ENCODE data around the gene C1QL4. TPM values are rescaled to one million over a fixed set of nuclear protein-coding genes. Genes with fewer than 3 reads are reported as not detected.

C1QL4 gene
- total RNA-seq, 2 donors from 2014 or later, result not detected

GRCh38 chr12:49344486-49345050, 7.6 kb upstream of the C1QL4 start:
- Histone ChIP-seq H3K9me3 (no peaks in the 10 kb centered on the region), H3K4me1 (peaks cover 42% of the 10 kb centered on the region), H3K4me3 (no peak overlapping the region), H3K27me3 (peaks cover 58% of the 10 kb centered on the region), H3K36me3 (no peaks in the 10 kb centered on the region), H3K27ac (no peak overlapping the region), H3K9ac (ENCODE audit: low read depth in 2 of 2, low read length in 2 of 2) (no peak overlapping the region)
- no peak for TF ChIP-seq CTCF (IDR thresholded peaks at IDR 0.05)
- intact Hi-C loops (cut with DNase I), result no loop called here
- no peak for DNase-seq

GRCh38 chr12:49342914-49343731, 6.1 kb upstream of the C1QL4 start:
- Histone ChIP-seq H3K4me1 (peaks cover 42% of the 10 kb centered on the region), H3K4me3 (peak overlapping the region; percentile 48), H3K27ac (no peak overlapping the region), H3K27me3 (peaks cover 58% of the 10 kb centered on the region), H3K36me3 (no peaks in the 10 kb centered on the region), H3K9ac (ENCODE audit: low read depth in 2 of 2, low read length in 2 of 2) (peak overlapping the region; percentile 13 to 45), H3K9me3 (no peaks in the 10 kb centered on the region)
- DNase-seq, result no peak
- TF ChIP-seq CTCF (IDR thresholded peaks at IDR 0.05), result no peak
- intact Hi-C loops (cut with DNase I), result no loop called here

- intact Hi-C loops (cut with DNase I), result no loop called here
- H3K4me1 ChIP-seq, result peaks cover 36% of the 10 kb centered on the region
- TF ChIP-seq CTCF (IDR thresholded peaks at IDR 0.05), result peak; percentile 85
- peaks cover 54% of the 10 kb centered on the region for H3K27me3 ChIP-seq
- peak; percentile 90 for DNase-seq
- H3K9me3 ChIP-seq, result no peaks in the 10 kb centered on the region
- peak overlapping the region; percentile 48 for H3K4me3 ChIP-seq
- H3K27ac ChIP-seq, result no peak overlapping the region
- no peaks in the 10 kb centered on the region for H3K36me3 ChIP-seq
- H3K9ac ChIP-seq (ENCODE audit: low read depth in 2 of 2, low read length in 2 of 2), result peak overlapping the region; percentile 9 to 45
These were observed 5.3 kb upstream of the C1QL4 start for GRCh38 chr12:49342066-49342913.

- Histone ChIP-seq H3K27me3 (peaks cover 54% of the 10 kb centered on the region), H3K4me1 (peaks cover 33% of the 10 kb centered on the region), H3K9me3 (no peaks in the 10 kb centered on the region), H3K36me3 (no peaks in the 10 kb centered on the region), H3K9ac (ENCODE audit: low read depth in 2 of 2, low read length in 2 of 2) (no peak overlapping the region), H3K27ac (no peak overlapping the region), H3K4me3 (no peak overlapping the region)
- intact Hi-C loops (cut with DNase I), result no loop called here
- DNase-seq, result no peak
- TF ChIP-seq CTCF (IDR thresholded peaks at IDR 0.05), result no peak
These were observed 4.7 kb upstream of the C1QL4 start for GRCh38 chr12:49341777-49342065.

- no peak overlapping the region for H3K27ac ChIP-seq
- peaks cover 54% of the 10 kb centered on the region for H3K27me3 ChIP-seq
- H3K9me3 ChIP-seq, result no peaks in the 10 kb centered on the region
- peaks cover 31% of the 10 kb centered on the region for H3K4me1 ChIP-seq
- H3K36me3 ChIP-seq, result no peaks in the 10 kb centered on the region
- DNase-seq, result no peak
- H3K9ac ChIP-seq (ENCODE audit: low read depth in 2 of 2, low read length in 2 of 2), result no peak overlapping the region
- TF ChIP-seq CTCF (IDR thresholded peaks at IDR 0.05), result no peak
- no peak overlapping the region for H3K4me3 ChIP-seq
- intact Hi-C loops (cut with DNase I), result no loop called here
These were observed 4.2 kb upstream of the C1QL4 start for GRCh38 chr12:49340971-49341776.

All from colonic mucosa (tissue), 4 donors.